ENCODE results near the gene CFHR2. TPM values are rescaled to one million over a fixed set of nuclear protein-coding genes. Genes with fewer than 3 reads are reported as not detected.

Gene CFHR2
- total and polyA plus RNA-seq, 2 donors (not counting 1 experiment from before 2014, with no cell fraction given): not detected

DNA sequence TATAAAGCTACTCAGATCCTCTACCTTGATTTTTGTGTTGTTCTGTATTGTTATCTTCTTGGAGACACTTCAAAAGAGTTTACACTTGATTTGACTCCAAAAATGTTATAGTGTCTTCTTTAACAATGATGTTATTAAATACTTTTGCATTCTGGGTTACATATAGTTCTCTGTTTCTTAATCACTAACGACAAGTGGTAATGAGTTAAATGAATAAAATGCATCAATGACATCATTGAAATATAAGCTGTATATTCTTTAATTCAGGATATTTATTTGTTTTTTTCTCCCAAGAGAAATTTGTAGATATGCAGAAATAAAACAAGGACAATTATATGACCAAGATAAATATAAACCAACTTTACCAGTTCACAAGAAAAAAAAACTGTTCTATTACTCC lies 26.6 kb downstream of the CFHR2 start:
- DNase-seq: no peak
- H3K4me3 Mint-ChIP-seq: no peak overlapping the region
- POLR2A ChIA-PET: no interaction called here
- Histone ChIP-seq H4K20me1 (ENCODE audit: control insufficient read depth, insufficient read depth, low read length, poor library complexity, severe bottlenecking) (no peaks in the 10 kb centered on the region), H3K4me3 (ENCODE audit: control extremely low read depth in 1 of 5, extremely low read depth in 1 of 5, insufficient read depth in 1 of 5, low read depth in 2 of 5, low read length in 4 of 5) (no peak overlapping the region), H3K36me3 (replicated peaks in 1 of 2; ENCODE audit: control extremely low read depth in 1 of 2, control insufficient read depth in 1 of 2, extremely low read depth in 1 of 2, insufficient read depth in 2 of 2, low read length in 1 of 2) (no peaks in the 10 kb centered on the region), H3K27me3 (replicated peaks in 1 of 4; ENCODE audit: control extremely low read depth in 1 of 4, control insufficient read depth in 3 of 4, insufficient read depth in 4 of 4, low read length in 3 of 4) (no peaks in the 10 kb centered on the region), H3K4me2 (replicated peaks; ENCODE audit: low read depth, low read length, poor library complexity, severe bottlenecking) (no peak overlapping the region), H3K27ac (ENCODE audit: low read length in 2 of 2) (no peak overlapping the region), H3K4me1 (ENCODE audit: control insufficient read depth in 2 of 2, insufficient read depth in 2 of 2, low read length in 2 of 2) (no peaks in the 10 kb centered on the region), H2AFZ (ENCODE audit: insufficient read depth, low read depth, low read length, poor library complexity, severe bottlenecking) (no peak overlapping the region), H3K79me2 (ENCODE audit: control insufficient read depth, insufficient read depth, low read length) (no peaks in the 10 kb centered on the region), H3K9ac (ENCODE audit: low read length) (no peak overlapping the region), H3K9me3 (ENCODE audit: control extremely low read depth in 1 of 3, control insufficient read depth in 2 of 3, insufficient read depth in 1 of 3, low read length in 2 of 3) (no peaks in the 10 kb centered on the region)
- H3K4me1 Mint-ChIP-seq: no peaks in the 10 kb centered on the region
- no peak overlapping the region for H3K27ac Mint-ChIP-seq
- TF ChIP-seq, protein P1, sequence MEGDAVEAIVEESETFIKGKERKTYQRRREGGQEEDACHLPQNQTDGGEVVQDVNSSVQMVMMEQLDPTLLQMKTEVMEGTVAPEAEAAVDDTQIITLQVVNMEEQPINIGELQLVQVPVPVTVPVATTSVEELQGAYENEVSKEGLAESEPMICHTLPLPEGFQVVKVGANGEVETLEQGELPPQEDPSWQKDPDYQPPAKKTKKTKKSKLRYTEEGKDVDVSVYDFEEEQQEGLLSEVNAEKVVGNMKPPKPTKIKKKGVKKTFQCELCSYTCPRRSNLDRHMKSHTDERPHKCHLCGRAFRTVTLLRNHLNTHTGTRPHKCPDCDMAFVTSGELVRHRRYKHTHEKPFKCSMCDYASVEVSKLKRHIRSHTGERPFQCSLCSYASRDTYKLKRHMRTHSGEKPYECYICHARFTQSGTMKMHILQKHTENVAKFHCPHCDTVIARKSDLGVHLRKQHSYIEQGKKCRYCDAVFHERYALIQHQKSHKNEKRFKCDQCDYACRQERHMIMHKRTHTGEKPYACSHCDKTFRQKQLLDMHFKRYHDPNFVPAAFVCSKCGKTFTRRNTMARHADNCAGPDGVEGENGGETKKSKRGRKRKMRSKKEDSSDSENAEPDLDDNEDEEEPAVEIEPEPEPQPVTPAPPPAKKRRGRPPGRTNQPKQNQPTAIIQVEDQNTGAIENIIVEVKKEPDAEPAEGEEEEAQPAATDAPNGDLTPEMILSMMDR (IDR thresholded peaks at IDR 0.05): no peak
- TF ChIP-seq EZH2 (IDR thresholded peaks at IDR 0.05; ENCODE audit: borderline replicate concordance, insufficient read depth, low read depth, low read length, poor library complexity, severe bottlenecking): no peak
- ATAC-seq (ENCODE audit: low read depth): no peak
- CTCF ChIA-PET: no interaction called here
- H3K27me3 Mint-ChIP-seq: no peaks in the 10 kb centered on the region
- no CpG with 5 or more reads among the region's 1 CpG for WGBS (ENCODE audit: insufficient coverage)
- no peaks in the 10 kb centered on the region for H3K9me3 Mint-ChIP-seq (ENCODE audit: insufficient read depth)
- intact Hi-C loops (cut with micrococcal nuclease): no loop called here

DNA sequence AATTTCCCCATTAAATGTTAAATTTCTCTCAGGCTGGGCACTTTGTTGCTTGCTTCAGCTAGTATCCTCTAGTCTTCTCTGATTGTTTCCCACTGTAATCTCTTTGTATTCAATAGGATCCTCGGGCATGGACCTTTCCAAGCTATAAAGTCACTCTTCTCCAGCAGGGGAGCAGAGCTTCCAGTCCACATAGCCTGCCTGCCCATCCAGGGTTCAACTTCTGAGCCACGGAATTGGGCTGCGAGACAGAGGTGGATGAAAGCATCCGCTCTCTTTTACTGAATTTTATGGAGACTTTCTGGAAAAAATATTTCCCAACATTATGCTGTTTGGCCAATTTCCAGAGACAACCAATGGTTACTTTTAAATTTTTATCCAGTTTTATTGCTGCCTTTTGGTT lies 32.7 kb downstream of the CFHR2 start:
- H3K9ac ChIP-seq (ENCODE audit: low read length): no peak overlapping the region
- no peaks in the 10 kb centered on the region for H3K4me1 ChIP-seq (ENCODE audit: control insufficient read depth in 2 of 2, insufficient read depth in 2 of 2, low read length in 2 of 2)
- TF ChIP-seq, protein P1 (IDR thresholded peaks at IDR 0.05): no peak
- TF ChIP-seq EZH2 (IDR thresholded peaks at IDR 0.05; ENCODE audit: borderline replicate concordance, insufficient read depth, low read depth, low read length, poor library complexity, severe bottlenecking): no peak
- 81% methylated on average over 3 of the region's 4 CpGs for WGBS (ENCODE audit: insufficient coverage)
- H2AFZ ChIP-seq (ENCODE audit: insufficient read depth, low read depth, low read length, poor library complexity, severe bottlenecking): no peak overlapping the region
- ChIA-PET CTCF (no interaction called here), POLR2A (no interaction called here)
- Mint-ChIP-seq H3K4me3 (no peak overlapping the region), H3K27me3 (no peaks in the 10 kb centered on the region), H3K4me1 (no peaks in the 10 kb centered on the region), H3K9me3 (ENCODE audit: insufficient read depth) (no peaks in the 10 kb centered on the region), H3K27ac (no peak overlapping the region)
- H3K36me3 ChIP-seq (replicated peaks in 1 of 2; ENCODE audit: control extremely low read depth in 1 of 2, control insufficient read depth in 1 of 2, extremely low read depth in 1 of 2, insufficient read depth in 2 of 2, low read length in 1 of 2): no peaks in the 10 kb centered on the region
- H3K9me3 ChIP-seq (ENCODE audit: control extremely low read depth in 1 of 3, control insufficient read depth in 2 of 3, insufficient read depth in 1 of 3, low read length in 2 of 3): no peaks in the 10 kb centered on the region
- no peak overlapping the region for H3K4me3 ChIP-seq (ENCODE audit: control extremely low read depth in 1 of 5, extremely low read depth in 1 of 5, insufficient read depth in 1 of 5, low read depth in 2 of 5, low read length in 4 of 5)
- ATAC-seq (ENCODE audit: low read depth) (no peak), DNase-seq (no peak)
- intact Hi-C loops (cut with micrococcal nuclease): no loop called here
- no peaks in the 10 kb centered on the region for H3K79me2 ChIP-seq (ENCODE audit: control insufficient read depth, insufficient read depth, low read length)
- no peaks in the 10 kb centered on the region for H4K20me1 ChIP-seq (ENCODE audit: control insufficient read depth, insufficient read depth, low read length, poor library complexity, severe bottlenecking)
- H3K27ac ChIP-seq (ENCODE audit: low read length in 2 of 2): no peak overlapping the region
- H3K27me3 ChIP-seq (replicated peaks in 1 of 4; ENCODE audit: control extremely low read depth in 1 of 4, control insufficient read depth in 3 of 4, insufficient read depth in 4 of 4, low read length in 3 of 4): no peaks in the 10 kb centered on the region
- H3K4me2 ChIP-seq (replicated peaks; ENCODE audit: low read depth, low read length, poor library complexity, severe bottlenecking): no peak overlapping the region
